HepG2 (cell line): Measurements from ENCODE around the gene TRIO. TPM values are rescaled to one million over a fixed set of nuclear protein-coding genes. Genes with fewer than 3 reads are reported as not detected.
A peak's percentile ranks its signal among the peaks of the same experiment; 100 is the strongest.

Source experiments
- CCDC6 ChIP-seq: sonication (generic); formaldehyde crosslinking; IDR thresholded peaks from 2 replicates; pipeline ENCODE4 v1.8.1; 2022; ENCODE audit warnings: mild to moderate bottlenecking, missing genetic modification reagents, moderate library complexity
- DPF2 ChIP-seq: sonication (generic); formaldehyde crosslinking; IDR thresholded peaks from 2 replicates; pipeline ENCODE4 v1.4.0; 2020; ENCODE audit warnings: mild to moderate bottlenecking, low read depth, missing genetic modification reagents, borderline replicate concordance
- ESRRA ChIP-seq: sonication (generic); formaldehyde crosslinking; IDR thresholded peaks from 2 replicates; pipeline ENCODE4 v1.5.1; 2020; ENCODE audit warnings: mild to moderate bottlenecking, low read depth, missing genetic modification reagents
- EZH2 ChIP-seq: conservative IDR thresholded peaks from 2 replicates; pipeline ENCODE4 v1.6.1; 2012; ENCODE audit warnings: mild to moderate bottlenecking, low read depth, low read length, moderate library complexity
- FOXJ3 ChIP-seq: sonication (generic); formaldehyde crosslinking; IDR thresholded peaks from 2 replicates; pipeline ENCODE4 v1.4.0; 2020; ENCODE audit warnings: missing genetic modification reagents, mild to moderate bottlenecking, borderline replicate concordance
- GABPB1 ChIP-seq: IDR thresholded peaks from 2 replicates; pipeline ENCODE4 v1.6.1; 2016; ENCODE audit warnings: mild to moderate bottlenecking, missing genetic modification reagents, moderate library complexity, missing compliant biosample characterization
- HMG20B ChIP-seq: conservative IDR thresholded peaks from 2 replicates; pipeline ENCODE4 v1.6.1; 2016; ENCODE audit warnings: missing genetic modification reagents, missing compliant biosample characterization
- HOXA3 ChIP-seq: sonication (generic); formaldehyde crosslinking; IDR thresholded peaks from 2 replicates; pipeline ENCODE4 v1.5.0; 2020; ENCODE audit warnings: missing genetic modification reagents
- KLF12 ChIP-seq: sonication (generic); formaldehyde crosslinking; IDR thresholded peaks from 2 replicates; pipeline ENCODE4 v1.4.0; 2020; ENCODE audit warnings: missing genetic modification reagents, borderline replicate concordance
- KLF6 ChIP-seq: IDR thresholded peaks from 2 replicates; pipeline ENCODE4 v1.8.0; 2016; ENCODE audit warnings: missing biosample characterization, missing genetic modification reagents
- MAZ ChIP-seq, 2 experiments: sonication (generic) in 1 of 2; formaldehyde crosslinking in 1 of 2; IDR thresholded peaks; 2 replicates each; pipeline versions ENCODE4 v1.5.0 to v1.6.1; 2012 to 2020; ENCODE audit warnings: low read depth in 2 of 2, mild to moderate bottlenecking in 2 of 2, borderline replicate concordance in 1 of 2, improper control_type of control experiment in 1 of 2, low read length in 1 of 2, missing genetic modification reagents in 1 of 2, moderate library complexity in 1 of 2
- PRPF4 ChIP-seq: fragments of 200-400 bp; formaldehyde crosslinking; IDR thresholded peaks from 2 replicates; pipeline ENCODE4 v1.6.1; 2016; ENCODE audit warnings: low read length, low read depth; ENCODE audit not compliant: poor library complexity, severe bottlenecking
- SALL1 ChIP-seq: sonication (generic); formaldehyde crosslinking; IDR thresholded peaks from 2 replicates; pipeline ENCODE4 v1.8.0; 2022; ENCODE audit warnings: mild to moderate bottlenecking, missing genetic modification reagents
- SCMH1 ChIP-seq: sonication (generic); formaldehyde crosslinking; IDR thresholded peaks from 2 replicates; pipeline ENCODE4 v1.9.0; 2021; ENCODE audit warnings: missing genetic modification reagents, mild to moderate bottlenecking, borderline replicate concordance
- SUZ12 ChIP-seq: fragments of 150-350 bp; IDR thresholded peaks from 2 replicates; pipeline ENCODE4 v1.6.1; 2014; ENCODE audit warnings: low read depth, low read length
- THAP11 ChIP-seq: IDR thresholded peaks from 2 replicates; pipeline ENCODE4 v1.6.1; 2016; ENCODE audit warnings: missing biosample characterization, missing genetic modification reagents
- YEATS4 ChIP-seq: sonication (generic); formaldehyde crosslinking; IDR thresholded peaks from 2 replicates; pipeline ENCODE4 v1.4.0; 2020; ENCODE audit warnings: missing genetic modification reagents, borderline replicate concordance
- ZBTB38 ChIP-seq: sonication (generic); formaldehyde crosslinking; IDR thresholded peaks from 2 replicates; pipeline ENCODE4 v1.5.1; 2020; ENCODE audit warnings: mild to moderate bottlenecking, missing genetic modification reagents
- ZKSCAN1 ChIP-seq: fragments of 150-350 bp; IDR thresholded peaks from 2 replicates; pipeline ENCODE4 v1.6.1; 2014; ENCODE audit warnings: low read length
- ZMYM4 ChIP-seq: sonication (generic); formaldehyde crosslinking; IDR thresholded peaks from 2 replicates; pipeline ENCODE4 v1.8.1; 2023; ENCODE audit warnings: mild to moderate bottlenecking, missing genetic modification reagents
- ZNF550 ChIP-seq: sonication (generic); formaldehyde crosslinking; IDR thresholded peaks from 2 replicates; pipeline ENCODE4 v1.4.0; 2020; ENCODE audit warnings: mild to moderate bottlenecking, missing genetic modification reagents, borderline replicate concordance
- ZNF614 ChIP-seq: IDR thresholded peaks from 2 replicates; pipeline ENCODE4 v1.6.1; 2018; ENCODE audit warnings: missing biosample characterization, missing genetic modification reagents, inconsistent platforms, borderline replicate concordance
- ZNF788 ChIP-seq: sonication (generic); formaldehyde crosslinking; IDR thresholded peaks from 2 replicates; pipeline ENCODE4 v1.5.0; 2020; ENCODE audit warnings: mild to moderate bottlenecking, missing genetic modification reagents, borderline replicate concordance
- polyA plus RNA-seq, 8 experiments: library from polyadenylated mRNA; depleted of rRNA in 3 of 8; stranded (reverse) in 7 of 8; unstranded in 1 of 8; fragments of >200 nt; fragmentation: Illumina TruSeq in 4 of 8; extraction: Trizol in 4 of 8; gene quantifications; 2 replicates each; pipeline versions ENCODE4 v1.2.1 to v1.2.3, GENCODE V29; 2011 to 2016; ENCODE audit warnings: low read depth in 4 of 8, missing spikeins in 1 of 8, mixed read lengths in 1 of 8; ENCODE audit not compliant: insufficient read depth in 1 of 8
- total RNA-seq, 5 experiments: library from RNA; depleted of rRNA; stranded (reverse); fragments of >200 nt; fragmentation: Illumina TruSeq; extraction: Trizol; gene quantifications; 2 replicates each; pipeline ENCODE4 v1.2.3, GENCODE V29; 2016; ENCODE audit warnings: low read depth in 1 of 5
- TF ChIP-seq, protein P1 (sequence below): sonication (generic); formaldehyde crosslinking; IDR thresholded peaks from 2 replicates; pipeline ENCODE4 v1.4.0; 2020; ENCODE audit warnings: mild to moderate bottlenecking, missing genetic modification reagents
- TF ChIP-seq, protein P2 (sequence below): IDR thresholded peaks from 2 replicates; pipeline ENCODE4 v1.6.1; 2012; ENCODE audit warnings: inconsistent platforms
- TF ChIP-seq, protein P3 (sequence below): sonication (generic); formaldehyde crosslinking; IDR thresholded peaks from 2 replicates; pipeline ENCODE4 v1.5.1; 2020; ENCODE audit warnings: missing genetic modification reagents, mild to moderate bottlenecking, borderline replicate concordance

TRIO gene
- total and polyA plus RNA-seq, 2 of the 13 experiments (the other 11 are each of a cell fraction or from before 2014, with no cell fraction given) = 45.2 to 45.9 TPM

- TF ChIP-seq ESRRA (no peak), EZH2 (no peak), HOXA3 (CRISPR knock-in tag) (peak; percentile 70; the same call in 1 of the 2 replicates), YEATS4 (peak; percentile 27; the same call in 1 of the 2 replicates), ZNF788 (no peak), SCMH1 (CRISPR knock-in tag) (no peak), ZMYM4 (CRISPR knock-in tag) (peak; percentile 59; the same call in 1 of the 2 replicates), MAZ (IDR thresholded peaks at IDR 0.05; ENCODE audit: borderline replicate concordance, low read depth, low read length) (no peak), MAZ (CRISPR knock-in tag; IDR thresholded peaks at IDR 0.05; ENCODE audit: low read depth) (no peak), HMG20B (CRISPR knock-in tag) (no peak), PRPF4 (peak; percentile 49), ZNF550 (CRISPR knock-in tag) (no peak), CCDC6 (CRISPR knock-in tag) (peak; percentile 33; the same call in 1 of the 2 replicates), ZKSCAN1 (no peak), SALL1 (peak; percentile 36; the same call in 1 of the 2 replicates), KLF12 (CRISPR knock-in tag) (no peak), KLF6 (CRISPR knock-in tag) (peak; percentile 55; the same call in 1 of the 2 replicates), FOXJ3 (CRISPR knock-in tag) (no peak), THAP11 (CRISPR knock-in tag) (peak; percentile 38; the same call in 1 of the 2 replicates), DPF2 (CRISPR knock-in tag) (no peak), ZNF614 (CRISPR knock-in tag) (no peak), ZBTB38 (peak; percentile 97), SUZ12 (no peak), GABPB1 (peak; percentile 48)
- TF ChIP-seq, protein P1, sequence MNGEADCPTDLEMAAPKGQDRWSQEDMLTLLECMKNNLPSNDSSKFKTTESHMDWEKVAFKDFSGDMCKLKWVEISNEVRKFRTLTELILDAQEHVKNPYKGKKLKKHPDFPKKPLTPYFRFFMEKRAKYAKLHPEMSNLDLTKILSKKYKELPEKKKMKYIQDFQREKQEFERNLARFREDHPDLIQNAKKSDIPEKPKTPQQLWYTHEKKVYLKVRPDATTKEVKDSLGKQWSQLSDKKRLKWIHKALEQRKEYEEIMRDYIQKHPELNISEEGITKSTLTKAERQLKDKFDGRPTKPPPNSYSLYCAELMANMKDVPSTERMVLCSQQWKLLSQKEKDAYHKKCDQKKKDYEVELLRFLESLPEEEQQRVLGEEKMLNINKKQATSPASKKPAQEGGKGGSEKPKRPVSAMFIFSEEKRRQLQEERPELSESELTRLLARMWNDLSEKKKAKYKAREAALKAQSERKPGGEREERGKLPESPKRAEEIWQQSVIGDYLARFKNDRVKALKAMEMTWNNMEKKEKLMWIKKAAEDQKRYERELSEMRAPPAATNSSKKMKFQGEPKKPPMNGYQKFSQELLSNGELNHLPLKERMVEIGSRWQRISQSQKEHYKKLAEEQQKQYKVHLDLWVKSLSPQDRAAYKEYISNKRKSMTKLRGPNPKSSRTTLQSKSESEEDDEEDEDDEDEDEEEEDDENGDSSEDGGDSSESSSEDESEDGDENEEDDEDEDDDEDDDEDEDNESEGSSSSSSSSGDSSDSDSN = 0 out of 2 replicates have a peak, but pooled peaks have one; percentile 22
- TF ChIP-seq, protein P2, sequence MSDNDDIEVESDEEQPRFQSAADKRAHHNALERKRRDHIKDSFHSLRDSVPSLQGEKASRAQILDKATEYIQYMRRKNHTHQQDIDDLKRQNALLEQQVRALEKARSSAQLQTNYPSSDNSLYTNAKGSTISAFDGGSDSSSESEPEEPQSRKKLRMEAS = peak; percentile 69
- TF ChIP-seq, protein P3, sequence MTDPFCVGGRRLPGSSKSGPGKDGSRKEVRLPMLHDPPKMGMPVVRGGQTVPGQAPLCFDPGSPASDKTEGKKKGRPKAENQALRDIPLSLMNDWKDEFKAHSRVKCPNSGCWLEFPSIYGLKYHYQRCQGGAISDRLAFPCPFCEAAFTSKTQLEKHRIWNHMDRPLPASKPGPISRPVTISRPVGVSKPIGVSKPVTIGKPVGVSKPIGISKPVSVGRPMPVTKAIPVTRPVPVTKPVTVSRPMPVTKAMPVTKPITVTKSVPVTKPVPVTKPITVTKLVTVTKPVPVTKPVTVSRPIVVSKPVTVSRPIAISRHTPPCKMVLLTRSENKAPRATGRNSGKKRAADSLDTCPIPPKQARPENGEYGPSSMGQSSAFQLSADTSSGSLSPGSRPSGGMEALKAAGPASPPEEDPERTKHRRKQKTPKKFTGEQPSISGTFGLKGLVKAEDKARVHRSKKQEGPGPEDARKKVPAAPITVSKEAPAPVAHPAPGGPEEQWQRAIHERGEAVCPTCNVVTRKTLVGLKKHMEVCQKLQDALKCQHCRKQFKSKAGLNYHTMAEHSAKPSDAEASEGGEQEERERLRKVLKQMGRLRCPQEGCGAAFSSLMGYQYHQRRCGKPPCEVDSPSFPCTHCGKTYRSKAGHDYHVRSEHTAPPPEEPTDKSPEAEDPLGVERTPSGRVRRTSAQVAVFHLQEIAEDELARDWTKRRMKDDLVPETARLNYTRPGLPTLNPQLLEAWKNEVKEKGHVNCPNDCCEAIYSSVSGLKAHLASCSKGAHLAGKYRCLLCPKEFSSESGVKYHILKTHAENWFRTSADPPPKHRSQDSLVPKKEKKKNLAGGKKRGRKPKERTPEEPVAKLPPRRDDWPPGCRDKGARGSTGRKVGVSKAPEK (CRISPR knock-in tag) = no peak
Observed at GRCh38 chr5:14250084-14250695, 107.0 kb downstream of the TRIO start (continued).
